GM18508 (cell line): ENCODE measurements around the gene SIRPA.
"Not testable (repeated sequence)": the region's sequence is repeated elsewhere in the genome, so short reads cannot be mapped to it uniquely, and the experiment has no call there.

Source experiments
- ATAC-seq: cut with Tn5 transposase; IDR thresholded peaks from one replicate; pipeline ENCODE4 v1.9.1; 2021; ENCODE audit warnings: moderate number of reproducible peaks; ENCODE audit not compliant: insufficient read depth, unreplicated experiment

The SIRPA gene

GRCh38 chr20:1902188-1902587, 7.0 kb downstream of the SIRPA start:
- ATAC-seq: no peak

- ATAC-seq: no peak
Measured at GRCh38 chr20:1904135-1904534, 8.9 kb downstream of the SIRPA start.

- no peak for ATAC-seq
Measured at GRCh38 chr20:1905009-1905408, 9.8 kb downstream of the SIRPA start.

- ATAC-seq: no peak
Measured at GRCh38 chr20:1905693-1906092, 10.5 kb downstream of the SIRPA start.

GRCh38 chr20:1906361-1907051, 11.3 kb downstream of the SIRPA start:
- ATAC-seq: no peak

GRCh38 chr20:1907586-1907985, 12.4 kb downstream of the SIRPA start:
- no peak for ATAC-seq

GRCh38 chr20:1908191-1908590, 13.0 kb downstream of the SIRPA start:
- no peak for ATAC-seq

- ATAC-seq: no peak
Measured at GRCh38 chr20:1909097-1909496, 13.9 kb downstream of the SIRPA start.

- no peak for ATAC-seq
Measured at GRCh38 chr20:1911536-1911935, 16.3 kb downstream of the SIRPA start.

GRCh38 chr20:1912053-1912452, 16.8 kb downstream of the SIRPA start:
- no peak for ATAC-seq

GRCh38 chr20:1912646-1913045, 17.4 kb downstream of the SIRPA start:
- ATAC-seq: no peak

- ATAC-seq: not testable (repeated sequence)
Measured at GRCh38 chr20:1915233-1915632, 20.0 kb downstream of the SIRPA start.

- ATAC-seq: no peak
Measured at GRCh38 chr20:1915725-1916124, 20.5 kb downstream of the SIRPA start.

- no peak for ATAC-seq
Measured at GRCh38 chr20:1917786-1918185, 22.6 kb downstream of the SIRPA start.

- no peak for ATAC-seq
Measured at GRCh38 chr20:1918491-1919165, 23.4 kb downstream of the SIRPA start.

GRCh38 chr20:1920252-1920651, 25.0 kb downstream of the SIRPA start:
- no peak for ATAC-seq

- no peak for ATAC-seq
Measured at GRCh38 chr20:1920826-1921225, 25.6 kb downstream of the SIRPA start.

GRCh38 chr20:1921985-1922384, 26.8 kb downstream of the SIRPA start:
- ATAC-seq: not testable (repeated sequence)

GRCh38 chr20:1922786-1923185, 27.6 kb downstream of the SIRPA start:
- no peak for ATAC-seq

GRCh38 chr20:1924910-1925861, 30.0 kb downstream of the SIRPA start:
- no peak for ATAC-seq

- ATAC-seq: no peak
Measured at GRCh38 chr20:1926237-1926636, 31.0 kb downstream of the SIRPA start.
